ENCODE results near the gene MYO16. TPM values are rescaled to one million over a fixed set of nuclear protein-coding genes. Genes with fewer than 3 reads are reported as not detected.

Gene MYO16
- total RNA-seq, 4 donors from 2014 or later = 0.06 to 0.07 TPM; not detected in 2

- 71% methylated on average over 3 of the region's 3 CpGs for WGBS, 2 donors
- no peak for TF ChIP-seq CTCF (IDR thresholded peaks at IDR 0.05)
- no peak for TF ChIP-seq POLR2A (IDR thresholded peaks at IDR 0.05)
- DNase-seq (ENCODE audit: low spot score in 2 of 2) = no peak
- H3K4me3 ChIP-seq (ENCODE audit: low read depth, poor library complexity, severe bottlenecking) = no peak overlapping the region
- intact Hi-C loops (cut with DNase I; ENCODE audit: low total_unique reads) = no loop called here
Measured at GRCh38 chr13:108860418-108860817, 231.0 kb downstream of the MYO16 start.

GRCh38 chr13:108877300-108877699, 247.9 kb downstream of the MYO16 start:
- no peak for DNase-seq (ENCODE audit: low spot score in 2 of 2)
- H3K4me3 ChIP-seq (ENCODE audit: low read depth, poor library complexity, severe bottlenecking) = no peak overlapping the region
- intact Hi-C loops (cut with DNase I; ENCODE audit: low total_unique reads) = no loop called here
- TF ChIP-seq POLR2A (IDR thresholded peaks at IDR 0.05) (no peak), CTCF (IDR thresholded peaks at IDR 0.05) (no peak)
- 66 to 72% methylated on average over 2 of the region's 2 CpGs for WGBS, 2 donors

GRCh38 chr13:108878732-108879131, 249.3 kb downstream of the MYO16 start:
- no peak for DNase-seq (ENCODE audit: low spot score in 2 of 2)
- no peak overlapping the region for H3K4me3 ChIP-seq (ENCODE audit: low read depth, poor library complexity, severe bottlenecking)
- intact Hi-C loops (cut with DNase I; ENCODE audit: low total_unique reads) = no loop called here
- TF ChIP-seq CTCF (IDR thresholded peaks at IDR 0.05) = no peak
- TF ChIP-seq POLR2A (IDR thresholded peaks at IDR 0.05) = no peak
- 91 to 100% methylated on average over 2 of the region's 2 CpGs for WGBS, 2 donors

GRCh38 chr13:108889324-108889984, 260.0 kb downstream of the MYO16 start:
- intact Hi-C loops (cut with DNase I; ENCODE audit: low total_unique reads) = no loop called here
- TF ChIP-seq CTCF (IDR thresholded peaks at IDR 0.05) = no peak
- no peak for TF ChIP-seq POLR2A (IDR thresholded peaks at IDR 0.05)
- no peak for DNase-seq (ENCODE audit: low spot score in 2 of 2)
- H3K4me3 ChIP-seq (ENCODE audit: low read depth, poor library complexity, severe bottlenecking) = no peak overlapping the region
- WGBS, 2 donors = 71 to 87% methylated on average over 2 of the region's 2 CpGs

GRCh38 chr13:108895220-108895704, 265.9 kb downstream of the MYO16 start:
- no peak for TF ChIP-seq POLR2A (IDR thresholded peaks at IDR 0.05)
- TF ChIP-seq CTCF (IDR thresholded peaks at IDR 0.05) = no peak
- H3K4me3 ChIP-seq (ENCODE audit: low read depth, poor library complexity, severe bottlenecking) = no peak overlapping the region
- intact Hi-C loops (cut with DNase I; ENCODE audit: low total_unique reads) = loop anchor here (10.0 kb wide), 1 partner anchor 570 kb away; no protein-coding TSS in a partner anchor
- WGBS, 2 donors = 3 to 4% methylated on average over 5 of the region's 5 CpGs
- no peak for DNase-seq (ENCODE audit: low spot score in 2 of 2)

- no peak overlapping the region for H3K4me3 ChIP-seq (ENCODE audit: low read depth, poor library complexity, severe bottlenecking)
- TF ChIP-seq POLR2A (IDR thresholded peaks at IDR 0.05) (no peak), CTCF (IDR thresholded peaks at IDR 0.05) (no peak)
- intact Hi-C loops (cut with DNase I; ENCODE audit: low total_unique reads) = loop anchor here (10.0 kb wide), 1 partner anchor 573 kb away; no protein-coding TSS in a partner anchor
- WGBS, 2 donors = 52 to 74% methylated on average over 8 of the region's 8 CpGs
- DNase-seq (ENCODE audit: low spot score in 2 of 2) = no peak
Measured at GRCh38 chr13:108897955-108898354, 268.5 kb downstream of the MYO16 start.
